Hematopoietic multipotent progenitor cell treated with erythropoietin and hydrocortisone succinate and interleukin-3 and kit ligand, for 6 days (in vitro differentiated cells): ENCODE results near the gene HS1BP3.

Experiments used
- DNase-seq: peaks from one replicate; pipeline ENCODE4 v3.0.0-alpha.2; 2015

Gene HS1BP3

DNA sequence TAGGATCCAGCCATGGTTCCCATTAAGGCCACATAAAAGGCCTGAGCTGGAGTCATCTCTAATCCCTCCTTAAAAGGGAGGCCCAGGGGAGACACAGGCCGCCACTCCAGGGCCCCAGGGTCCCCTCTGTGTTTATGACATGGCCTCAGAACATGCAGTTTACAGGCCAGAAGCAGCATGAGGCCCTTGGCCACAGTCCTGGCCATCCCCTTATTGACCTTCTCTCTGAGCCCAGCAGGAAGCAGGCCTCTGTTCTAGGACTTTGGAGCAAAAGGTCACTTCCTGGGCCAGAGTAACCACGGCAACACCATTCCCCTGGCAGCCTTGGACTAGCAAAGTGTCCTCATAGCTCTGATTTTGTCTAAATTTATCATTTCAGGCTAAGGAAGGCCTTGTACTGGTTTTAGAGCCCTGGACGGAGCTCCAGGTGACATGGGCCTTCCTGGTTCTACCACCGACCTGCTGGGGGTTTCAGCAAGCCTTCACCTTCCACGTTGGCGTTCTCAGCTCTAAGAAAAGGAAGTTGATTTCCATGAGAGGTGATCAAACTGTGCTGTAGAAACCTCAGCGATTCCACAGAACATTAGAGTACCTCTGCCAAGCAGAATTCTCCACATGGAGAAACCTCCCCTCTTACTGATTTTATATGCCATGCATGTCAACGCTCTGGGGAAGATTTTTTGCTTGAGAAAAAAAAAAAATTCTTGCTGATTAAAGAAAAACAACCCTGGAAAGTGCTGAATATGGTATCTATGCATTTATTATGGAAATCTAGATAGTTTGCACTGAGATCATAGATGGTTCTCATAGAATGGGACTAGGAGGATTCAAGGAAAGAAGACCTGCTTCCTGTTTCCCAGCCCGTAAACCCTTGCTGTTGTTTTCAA is 53.7 kb downstream of the HS1BP3 start:
- no peak for DNase-seq

DNA sequence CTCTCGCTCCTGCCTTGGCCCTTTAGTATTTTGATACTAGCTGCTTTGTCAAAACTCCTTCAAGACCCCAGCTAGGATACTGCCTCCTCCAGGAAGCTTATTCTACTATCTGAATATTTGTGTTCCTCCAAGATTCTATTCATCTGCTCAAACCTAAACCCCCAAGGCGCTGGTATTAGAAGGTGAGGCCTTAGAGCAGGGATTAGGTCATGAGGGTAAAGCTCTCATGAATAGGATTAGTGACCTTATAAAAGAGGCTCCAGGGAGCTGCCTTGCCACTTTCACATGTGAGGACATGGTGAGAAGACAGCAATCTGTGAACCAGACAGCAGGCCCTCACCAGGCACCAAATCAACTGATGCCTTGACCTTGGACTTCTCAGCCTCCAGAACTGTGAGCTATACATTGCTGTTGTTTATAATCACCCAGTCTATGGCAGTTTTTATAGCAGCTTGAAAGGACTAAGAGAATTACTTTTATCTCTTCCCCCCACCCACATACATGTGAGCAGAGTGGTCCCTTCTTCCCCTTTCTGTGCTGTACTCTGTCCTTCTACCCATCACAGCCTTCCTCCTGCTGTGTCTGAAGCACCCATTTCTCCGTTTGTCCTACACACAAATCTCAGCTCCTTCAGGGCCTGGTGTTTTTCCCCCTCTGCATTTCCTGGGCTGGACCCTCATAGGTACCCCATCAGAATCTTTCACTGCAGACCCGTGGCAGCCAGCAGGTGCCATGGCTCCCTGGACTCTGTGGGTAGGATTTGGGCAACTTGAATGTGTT is 54.5 kb downstream of the HS1BP3 start:
- DNase-seq: no peak

DNA sequence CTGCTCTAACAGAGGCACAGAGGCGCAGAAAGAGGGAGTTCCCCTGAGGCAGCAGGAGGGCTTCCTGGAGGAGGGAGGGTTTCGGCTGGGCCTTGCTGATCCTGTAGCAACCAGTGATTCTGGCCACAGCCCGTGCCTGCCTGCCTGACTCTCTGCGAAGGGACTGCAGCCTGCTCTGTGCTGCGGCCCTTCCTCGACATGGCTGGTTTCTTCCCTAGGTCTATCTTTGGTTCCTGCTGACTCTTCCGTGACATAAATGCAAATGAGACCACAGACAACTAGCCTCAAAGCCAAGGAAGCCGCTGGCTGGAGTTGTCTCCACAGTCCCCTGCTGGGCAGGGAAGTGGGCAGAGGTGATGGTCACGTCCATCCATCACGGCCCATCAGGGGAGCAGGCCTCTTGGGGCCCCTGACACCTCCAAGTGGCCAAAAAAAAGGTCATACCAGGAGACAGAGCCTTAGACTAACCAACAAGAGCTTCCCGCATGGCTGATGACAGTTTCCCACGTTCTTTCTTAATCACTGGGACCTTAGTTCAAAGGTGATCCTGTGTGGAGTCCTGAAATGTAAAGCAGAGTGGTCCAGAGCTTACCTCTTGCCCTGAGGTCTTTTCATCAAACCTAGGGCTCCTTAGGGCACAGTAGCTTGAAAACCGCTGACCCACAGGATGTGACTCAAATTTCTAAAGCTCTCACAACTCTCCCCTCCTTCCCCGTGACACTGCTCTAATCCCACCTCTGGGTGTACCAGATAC is 55.3 kb downstream of the HS1BP3 start:
- DNase-seq: no peak

DNA sequence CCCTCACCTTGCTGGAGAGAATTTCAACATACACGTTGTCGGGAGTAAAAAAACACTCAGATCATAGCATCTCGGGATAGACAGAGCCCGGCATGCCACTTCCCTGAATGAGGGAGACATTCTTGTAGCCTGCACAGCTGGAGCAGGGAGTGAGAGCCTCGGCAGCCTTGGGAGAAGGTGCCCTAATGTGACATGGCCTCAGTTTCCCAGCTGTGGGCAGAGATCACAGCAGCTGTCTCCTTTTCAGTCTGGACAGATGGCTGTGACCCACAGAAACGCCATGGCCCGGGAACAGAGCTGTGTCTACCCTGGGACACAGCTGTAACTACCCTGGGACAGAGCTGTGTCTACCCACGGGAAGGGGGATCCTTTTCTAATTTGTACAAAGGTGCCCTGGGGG is 55.9 kb downstream of the HS1BP3 start:
- DNase-seq: no peak

DNA sequence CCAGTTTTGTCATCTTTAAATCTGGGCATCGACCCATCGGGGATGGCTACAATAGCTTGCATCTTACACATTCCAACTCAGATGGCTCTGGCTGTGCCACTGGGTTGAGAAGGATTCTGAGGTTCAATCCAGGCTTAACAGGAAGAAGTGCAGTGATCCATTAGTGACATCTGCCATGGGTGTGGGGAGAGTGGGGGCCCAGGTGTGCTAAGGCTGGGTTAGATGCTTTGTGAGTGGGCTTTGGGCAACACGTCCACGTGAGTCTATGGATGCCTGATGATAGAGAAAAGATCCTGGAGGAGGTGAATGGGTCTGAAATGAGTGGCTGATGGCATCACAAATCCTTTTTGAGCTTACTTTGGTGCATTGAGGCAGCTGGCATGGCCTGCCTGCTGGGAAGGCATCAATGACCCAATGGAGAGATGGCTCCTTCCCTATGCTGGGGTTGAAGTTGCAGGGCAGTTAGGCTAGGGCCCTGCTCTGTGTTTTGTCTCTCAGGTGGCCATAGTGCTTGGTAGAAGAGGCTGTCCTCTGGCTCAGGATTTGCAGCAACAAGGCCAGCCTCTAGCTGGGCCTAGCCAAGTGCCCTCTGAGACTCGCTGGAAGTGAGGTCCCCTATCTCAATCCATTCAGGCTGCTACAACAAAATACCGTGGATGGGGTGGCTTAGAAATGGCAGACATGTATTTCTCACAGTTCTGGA is 56.7 kb downstream of the HS1BP3 start:
- DNase-seq: no peak

DNA sequence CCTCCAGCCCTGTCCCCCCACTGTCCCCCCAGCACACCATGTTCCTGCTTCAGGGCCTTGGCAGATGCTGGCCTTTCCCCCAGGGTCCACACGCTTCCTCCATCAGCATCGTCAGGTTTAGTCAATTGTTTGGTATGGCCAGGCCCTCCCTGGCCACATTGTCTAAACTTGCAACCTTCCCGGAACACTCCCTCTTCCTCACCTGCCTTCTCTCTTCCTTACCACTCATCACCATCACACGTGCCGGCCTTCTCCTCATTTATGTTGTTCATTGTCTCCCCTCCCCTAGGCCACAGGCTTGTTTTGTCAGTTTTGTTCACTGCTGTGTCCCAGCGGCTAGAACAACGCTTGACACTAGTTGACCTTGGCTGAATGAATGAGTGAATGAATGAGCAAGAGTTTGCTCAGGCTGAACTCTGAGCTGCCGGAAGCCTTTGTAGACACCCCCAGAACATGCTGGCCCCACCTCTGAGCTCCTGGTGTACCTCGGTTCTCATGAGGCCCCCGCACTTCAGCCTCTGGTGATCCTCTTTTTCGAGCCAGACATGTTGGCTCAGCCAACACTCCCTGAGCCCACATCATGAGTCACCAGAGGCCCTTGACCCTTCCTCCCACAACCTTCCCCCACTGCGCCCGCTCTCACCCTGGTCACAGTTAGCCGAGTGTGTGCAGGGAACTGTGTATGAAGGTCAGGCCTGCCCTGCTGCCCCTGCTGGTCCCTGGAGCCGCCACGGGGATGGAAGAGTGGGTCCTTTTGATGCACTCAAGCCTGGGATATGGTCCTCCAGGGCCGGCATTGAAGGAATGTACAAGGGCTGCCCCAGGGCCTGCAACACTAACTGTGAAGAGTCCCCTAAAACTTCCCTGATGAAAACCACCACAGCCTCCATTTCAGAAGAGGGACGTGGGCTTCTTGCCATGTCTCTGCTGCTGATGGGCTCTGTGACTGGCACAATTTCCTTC is 57.5 kb downstream of the HS1BP3 start:
- no peak for DNase-seq

DNA sequence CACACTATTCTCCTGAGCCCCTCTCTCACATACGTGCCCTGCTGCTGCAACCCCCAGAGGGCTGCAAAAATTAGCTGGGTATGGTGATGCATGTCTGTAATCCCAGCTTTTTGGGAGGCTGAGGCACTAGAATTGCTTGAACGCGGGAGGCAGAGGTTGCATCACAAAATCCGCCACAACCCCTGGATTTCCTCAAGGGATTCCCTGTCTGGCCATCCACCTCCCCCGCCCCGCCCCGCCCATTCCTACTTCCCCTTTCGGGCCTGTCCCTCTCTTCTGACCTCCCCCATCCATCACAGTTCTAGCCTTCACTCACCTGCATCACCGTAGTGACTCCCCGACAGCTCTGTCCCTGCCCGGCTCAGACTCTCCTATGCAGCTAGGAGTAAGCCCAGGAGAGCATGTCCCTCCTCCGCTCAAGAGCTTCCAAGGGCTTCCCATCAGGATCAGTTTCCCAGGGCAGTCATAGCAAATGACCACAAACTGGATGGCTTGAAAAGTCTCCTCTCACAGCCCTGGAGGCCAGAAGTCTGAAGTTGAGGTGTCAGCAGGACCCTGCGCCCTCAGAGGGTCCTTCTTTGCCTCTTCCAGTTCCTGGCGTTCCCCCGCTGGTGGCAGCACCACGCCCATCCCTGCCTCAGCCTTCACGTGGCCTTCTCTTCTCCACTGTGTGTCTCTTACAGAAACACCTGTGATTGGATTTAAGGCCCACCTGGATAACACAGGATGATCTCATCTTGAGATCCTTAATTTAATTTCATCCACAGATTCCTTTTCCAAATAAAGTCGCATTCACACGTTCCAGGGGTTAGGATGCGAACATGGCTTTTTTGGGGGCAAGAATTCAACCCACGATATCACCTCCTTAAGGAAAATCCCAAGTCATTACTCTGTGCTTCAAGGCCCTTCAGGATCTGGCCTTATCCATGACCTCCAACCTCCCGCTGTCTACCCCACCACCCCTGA is 58.5 kb downstream of the HS1BP3 start:
- DNase-seq: no peak

DNA sequence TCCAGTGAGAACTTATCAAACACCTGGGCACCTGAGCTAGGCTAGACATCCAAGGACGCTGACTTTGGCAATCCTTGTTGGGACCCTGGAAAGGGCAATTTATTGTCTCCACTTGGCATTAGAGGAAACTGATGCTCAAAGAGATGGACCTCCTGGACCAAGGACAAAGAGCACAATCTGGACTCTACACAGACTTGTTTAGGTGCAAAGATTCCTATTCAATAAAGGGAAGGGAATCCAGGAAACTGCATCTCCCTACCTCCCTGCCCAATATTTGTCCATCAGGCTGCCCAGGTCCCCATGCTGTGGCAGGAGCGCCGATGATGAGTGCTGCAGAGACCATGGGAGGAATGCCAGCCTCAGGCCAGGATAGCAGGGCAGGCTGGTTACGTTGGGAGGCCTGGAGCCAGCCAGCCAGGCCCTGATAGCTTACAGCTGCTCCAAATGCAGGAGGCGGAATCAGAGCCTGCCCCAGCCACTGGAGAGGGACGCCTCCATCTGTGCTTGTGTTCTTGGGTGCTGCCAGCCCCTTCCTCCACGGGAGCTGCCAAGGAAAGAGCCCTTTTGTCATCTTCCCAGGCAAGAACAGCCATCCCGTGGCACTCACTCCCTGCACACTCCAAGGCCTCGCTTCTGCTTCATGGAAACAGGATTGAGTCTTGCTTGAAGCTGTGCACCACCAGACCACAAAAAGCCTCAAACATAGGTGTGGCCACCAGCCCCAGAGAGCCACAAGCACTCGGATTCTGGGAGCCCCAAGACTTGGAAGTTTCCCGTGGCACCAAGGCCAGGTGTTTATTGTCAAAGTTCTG is 60.0 kb downstream of the HS1BP3 start:
- DNase-seq: no peak

DNA sequence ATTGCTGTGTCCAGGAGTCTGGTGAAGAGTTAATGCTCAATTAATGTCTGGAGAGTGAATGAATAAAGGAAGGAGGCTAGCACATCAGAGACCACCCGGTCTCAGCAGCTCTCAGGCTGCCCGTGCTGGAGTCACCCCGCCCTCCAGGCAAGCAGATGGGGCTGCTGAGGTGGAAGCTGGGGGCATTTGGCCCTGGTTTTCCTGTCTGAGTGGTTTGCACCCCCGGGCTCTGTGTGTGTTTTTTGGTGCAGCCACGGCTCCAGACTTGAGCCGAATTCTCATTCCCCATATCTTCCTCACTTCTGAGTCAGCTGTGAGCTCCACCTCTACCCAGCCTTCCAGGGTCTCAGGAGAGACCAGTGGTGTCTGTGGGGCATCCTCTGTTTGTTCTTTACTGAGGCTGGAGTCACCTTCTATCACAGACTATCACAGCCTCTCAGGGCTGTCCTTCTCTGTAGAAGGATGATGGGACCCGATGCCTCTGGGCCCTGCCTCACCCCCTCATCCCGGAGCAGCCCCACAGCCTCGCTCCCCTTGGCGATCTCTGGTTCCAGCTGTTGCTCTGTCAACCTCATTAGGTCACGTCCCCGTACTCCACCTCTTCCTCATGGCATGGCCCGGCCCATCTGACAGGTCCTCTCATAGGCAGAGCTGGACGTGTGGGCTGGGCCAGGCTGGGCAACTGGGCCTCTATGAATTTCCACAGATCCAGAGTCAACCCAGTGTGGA is 60.8 kb downstream of the HS1BP3 start:
- no peak for DNase-seq

DNA sequence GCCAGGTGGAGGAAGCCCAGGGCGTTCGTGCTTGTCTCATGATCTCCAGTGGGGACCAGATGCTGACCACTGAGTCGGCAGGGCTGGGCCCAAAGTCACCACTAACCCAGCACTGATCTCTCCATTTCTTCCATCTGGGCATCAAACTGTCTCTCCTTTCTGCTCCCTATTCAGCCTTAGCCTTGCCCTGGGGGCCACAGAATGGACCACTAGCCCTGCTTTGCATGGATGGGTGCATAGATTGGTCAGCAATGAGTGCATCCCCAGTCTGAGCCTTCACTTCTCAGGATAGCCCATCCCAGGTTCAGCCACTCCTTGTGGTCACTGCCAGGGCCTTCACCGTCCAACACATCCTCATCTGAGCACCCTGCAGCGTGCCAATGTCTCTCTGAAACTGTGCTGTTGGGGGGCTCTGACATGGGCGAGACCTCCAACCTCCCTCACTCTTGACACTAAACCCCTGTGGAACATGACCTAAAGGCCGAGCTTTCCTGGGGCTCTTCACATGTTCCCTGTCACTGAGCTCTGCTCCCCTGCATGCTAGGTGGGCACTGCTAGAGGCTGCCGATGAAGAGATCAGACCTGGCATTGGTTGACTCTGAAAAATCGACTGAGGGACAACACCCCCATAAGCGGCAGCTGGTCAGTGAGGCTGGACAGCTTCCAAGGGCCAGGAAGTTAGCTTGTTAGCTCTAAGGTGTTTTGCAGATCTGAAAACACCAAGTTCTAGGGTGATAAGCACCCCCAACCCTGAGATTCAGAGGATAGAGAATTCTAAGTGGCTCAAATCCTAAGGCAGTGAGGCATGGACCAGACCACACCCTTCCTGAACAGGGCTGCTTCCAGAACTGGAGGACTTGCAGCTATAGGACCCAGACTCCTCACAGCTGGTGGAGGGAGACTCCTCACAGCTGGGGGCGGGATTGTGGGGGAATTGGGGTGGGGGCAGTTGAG is 61.7 kb downstream of the HS1BP3 start:
- no peak for DNase-seq

DNA sequence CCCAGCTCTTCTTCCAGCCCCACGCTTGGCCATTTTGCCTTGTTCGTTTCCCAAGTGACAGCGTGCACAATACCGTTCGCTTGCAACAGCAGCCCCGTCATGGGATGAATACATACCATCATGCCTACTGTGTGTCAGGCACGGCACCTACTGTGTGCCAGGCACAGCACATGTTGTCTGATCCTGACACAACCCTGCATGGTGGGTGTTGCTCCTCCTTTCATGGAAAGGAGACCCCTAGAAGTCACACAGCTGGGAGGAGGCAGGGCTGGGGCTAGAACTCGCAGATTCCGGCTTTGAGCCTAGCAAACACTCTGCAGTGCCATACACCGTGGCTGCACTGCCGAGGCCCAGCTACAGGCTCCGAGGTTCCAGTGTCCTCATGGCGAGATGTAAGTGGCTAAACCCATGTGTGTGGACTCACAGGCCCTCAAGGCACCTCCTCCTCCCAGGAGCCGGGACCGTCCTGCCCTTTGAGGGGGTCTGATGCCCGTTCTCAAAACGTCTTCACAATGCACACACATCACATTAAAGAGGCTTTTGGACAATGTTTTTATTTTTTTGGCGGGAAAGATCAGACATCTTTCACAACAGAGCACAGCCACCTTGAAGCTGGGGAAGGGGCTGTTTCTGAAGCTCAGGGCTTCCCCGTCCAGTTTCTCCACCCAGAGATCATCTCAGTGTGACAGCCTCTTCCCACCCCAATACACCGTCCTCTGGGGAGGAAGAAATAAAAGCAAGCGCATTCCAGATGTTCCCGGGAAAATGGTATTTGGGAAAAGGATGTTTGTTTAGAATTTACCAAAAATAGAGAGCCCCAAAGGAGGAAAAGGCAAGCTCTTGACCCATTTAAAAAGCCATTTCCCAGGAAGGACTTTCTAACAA is 64.9 kb downstream of the HS1BP3 start:
- DNase-seq: no peak

DNA sequence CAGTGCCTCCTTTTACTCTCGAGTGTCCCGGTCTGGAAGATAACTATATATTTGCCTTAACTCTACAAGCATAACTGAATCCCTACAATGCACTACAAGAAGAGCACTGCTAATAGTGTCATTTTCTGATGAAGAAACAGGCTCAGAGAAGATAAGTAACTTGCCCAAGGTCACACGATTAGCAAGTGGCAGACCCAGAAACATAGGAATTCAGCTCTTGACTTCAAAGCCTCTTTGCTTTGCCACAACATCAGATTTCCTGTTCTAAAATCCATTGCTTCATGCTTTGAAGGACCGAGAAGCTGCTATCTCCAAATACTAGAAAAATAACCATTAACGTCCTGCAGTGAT is 65.6 kb downstream of the HS1BP3 start:
- no peak for DNase-seq

DNA sequence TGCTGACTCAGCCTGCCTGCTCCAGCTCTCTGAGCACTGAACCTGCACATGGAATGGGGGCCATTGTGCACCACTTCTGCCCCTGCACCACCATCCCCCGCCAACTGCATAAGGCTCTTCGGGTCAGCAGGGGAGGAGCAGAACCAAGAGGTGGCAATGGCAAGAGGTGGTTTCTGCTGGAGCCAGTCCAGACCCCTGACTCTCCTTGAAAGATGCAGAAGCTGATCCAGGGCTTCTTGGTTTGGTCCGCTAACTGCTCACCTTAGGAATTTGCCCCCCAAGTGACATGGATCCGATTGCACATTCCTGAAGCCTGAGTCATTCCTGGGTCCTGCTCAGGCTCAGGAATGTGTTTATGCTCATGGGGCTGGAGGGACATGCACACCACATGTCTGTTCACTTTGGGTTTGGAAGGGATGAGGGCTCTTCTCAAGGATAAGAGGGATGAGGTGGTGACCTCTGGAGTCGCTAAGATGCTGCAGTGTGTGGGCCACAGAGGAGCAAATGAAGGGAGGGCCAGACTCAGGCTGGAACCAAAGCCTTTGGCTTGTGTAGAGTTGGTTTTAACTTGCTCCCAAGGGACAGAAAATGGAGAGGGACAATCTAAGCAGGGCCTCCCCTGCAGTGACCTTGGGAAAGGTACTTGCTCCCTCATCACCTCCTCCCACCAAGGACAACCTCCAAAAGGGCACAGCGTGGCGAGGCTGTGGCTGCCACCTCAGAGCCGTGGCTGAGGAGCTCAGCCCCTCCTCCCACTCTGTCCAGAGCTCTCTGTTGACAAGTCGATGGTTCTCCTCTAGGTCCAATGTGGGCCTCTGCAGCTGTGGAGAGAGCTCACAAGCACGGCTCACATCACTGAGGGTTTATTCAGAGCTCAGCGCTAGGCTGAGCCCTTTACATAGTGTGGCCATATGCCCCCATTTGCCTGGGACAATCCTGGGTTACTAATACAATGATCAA is 66.2 kb downstream of the HS1BP3 start:
- DNase-seq: no peak

DNA sequence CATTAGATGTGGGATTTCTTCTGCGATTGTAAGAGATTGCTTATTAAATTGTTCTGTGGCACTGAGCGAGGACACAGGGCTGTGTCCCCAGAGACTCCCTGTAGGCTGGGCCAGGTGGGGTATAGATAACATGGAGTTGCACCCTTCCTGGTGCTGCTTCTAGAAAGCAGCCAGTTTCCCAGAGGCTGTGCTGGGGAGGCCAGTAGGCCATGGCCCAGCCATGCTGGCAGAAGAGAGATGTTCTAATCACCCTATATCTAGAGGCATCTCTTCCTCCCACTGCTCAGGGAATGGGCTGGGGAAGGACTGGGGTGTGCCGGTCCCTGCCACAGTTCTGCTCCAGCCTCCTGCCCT is 66.9 kb downstream of the HS1BP3 start:
- DNase-seq: peak; percentile 23

DNA sequence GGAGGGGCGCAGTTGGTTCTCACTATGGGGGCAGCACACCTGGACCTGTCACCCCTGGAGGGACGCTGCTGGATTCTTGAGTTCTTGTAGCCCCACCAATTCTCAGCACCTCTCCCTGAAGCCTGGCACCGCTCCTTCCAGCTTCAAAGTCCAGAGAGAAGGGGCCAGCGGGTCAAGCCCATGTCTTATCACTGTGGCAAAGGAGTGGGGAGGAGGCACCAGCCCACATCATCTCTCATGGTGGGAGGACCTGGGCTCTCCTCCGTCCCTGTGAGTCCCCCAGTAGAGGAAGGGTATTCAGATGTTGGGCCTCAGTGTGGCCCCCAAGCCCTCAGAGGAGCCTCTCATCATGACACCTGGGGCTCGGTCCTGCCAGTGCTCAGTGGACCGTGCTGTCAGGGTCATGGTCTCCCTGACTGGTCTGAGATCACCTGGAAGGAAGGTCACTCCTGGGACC is 67.4 kb downstream of the HS1BP3 start:
- no peak for DNase-seq
